Fibroblast of lung (primary cell): ENCODE data around the gene RCCD1. TPM values are rescaled to one million over a fixed set of nuclear protein-coding genes. Genes with fewer than 3 reads are reported as not detected.

Experiments
- DNase-seq, 2 donors: peaks; one replicate each; pipeline versions ENCODE4 v3.0.0 to v3.0.0-alpha.2; 2010; ENCODE audit warnings: low read depth in 2 of 2
- H2AFZ ChIP-seq: 2 replicates; pipeline ENCODE4 v1.5.1; 2012; ENCODE audit warnings: low read length, control low read depth, inconsistent platforms
- H3K27ac ChIP-seq: 2 replicates; pipeline ENCODE4 v1.5.1; 2011; ENCODE audit warnings: low read length, control low read depth; ENCODE audit not compliant: insufficient read depth
- H3K27me3 ChIP-seq: 2 replicates; pipeline ENCODE4 v1.5.1; 2011; ENCODE audit warnings: mild to moderate bottlenecking, low read length; ENCODE audit not compliant: control insufficient read depth, insufficient read depth
- H3K36me3 ChIP-seq: 2 replicates; pipeline ENCODE4 v1.5.1; 2011; ENCODE audit warnings: low read length; ENCODE audit not compliant: control insufficient read depth, insufficient read depth
- H3K4me1 ChIP-seq: 2 replicates; pipeline ENCODE4 v1.5.1; 2011; ENCODE audit warnings: low read length; ENCODE audit not compliant: control insufficient read depth, insufficient read depth; ENCODE audit errors: extremely low read depth
- H3K4me2 ChIP-seq: 2 replicates; pipeline ENCODE4 v1.5.1; 2011; ENCODE audit warnings: low read length, control low read depth; ENCODE audit not compliant: insufficient read depth; ENCODE audit errors: extremely low read depth
- H3K4me3 ChIP-seq, 4 experiments: fragments of 200-600 bp in 1 of 4; sonication (generic) in 1 of 4; replicated peaks in 1 of 4; 2 replicates each; pipeline ENCODE4 v1.5.1; 2011 to 2016; ENCODE audit warnings: low read length in 4 of 4, low read depth in 3 of 4, mild to moderate bottlenecking in 3 of 4, control low read depth in 2 of 4, inconsistent platforms in 1 of 4, mixed read lengths in 1 of 4; ENCODE audit not compliant: insufficient read depth in 1 of 4; ENCODE audit errors: control extremely low read depth in 1 of 4
- H3K79me2 ChIP-seq: 2 replicates; pipeline ENCODE4 v1.5.1; 2012; ENCODE audit warnings: mild to moderate bottlenecking, low read length, inconsistent platforms; ENCODE audit not compliant: control insufficient read depth, insufficient read depth
- H3K9ac ChIP-seq: 2 replicates; pipeline ENCODE4 v1.5.1; 2011; ENCODE audit warnings: mild to moderate bottlenecking, low read length, control low read depth; ENCODE audit not compliant: insufficient read depth
- H3K9me3 ChIP-seq: 2 replicates; pipeline ENCODE4 v1.5.1; 2012; ENCODE audit warnings: low read depth, low read length; ENCODE audit not compliant: control insufficient read depth, insufficient read depth
- H4K20me1 ChIP-seq: 2 replicates; pipeline ENCODE4 v1.5.1; 2011; ENCODE audit warnings: low read length; ENCODE audit not compliant: control insufficient read depth, insufficient read depth; ENCODE audit errors: extremely low read depth
- CTCF ChIP-seq, 2 donors: IDR thresholded peaks in 1 of 2; conservative IDR thresholded peaks in 1 of 2; 1 replicate in 1 of 2; 2 replicates in 1 of 2; pipeline ENCODE4 v1.5.1; 2011 to 2012; ENCODE audit warnings: low read length in 2 of 2, control low read depth in 1 of 2, inconsistent platforms in 1 of 2, low read depth in 1 of 2, mild to moderate bottlenecking in 1 of 2
- EZH2 ChIP-seq: IDR thresholded peaks from 2 replicates; pipeline ENCODE4 v1.5.1; 2012; ENCODE audit warnings: low read length, control low read depth, mild to moderate bottlenecking; ENCODE audit errors: missing control alignments
- polyA plus RNA-seq, 2 donors: library from polyadenylated mRNA; depleted of rRNA in 1 of 2; stranded (reverse) in 1 of 2; unstranded in 1 of 2; fragments of >200 nt; gene quantifications; 2 replicates each; pipeline ENCODE4 v1.2.1, GENCODE V29; 2011 to 2012; ENCODE audit warnings: missing spikeins in 1 of 2
- total RNA-seq: library from RNA; depleted of rRNA; stranded (reverse); fragments of >200 nt; gene quantifications from 2 replicates; pipeline ENCODE4 v1.2.1, GENCODE V29; 2014

Gene RCCD1
- total and polyA plus RNA-seq, 2 donors (not counting 1 experiment from before 2014, with no cell fraction given) = 5.9 to 14.2 TPM

GRCh38 chr15:90981681-90982080, 27.0 kb downstream of the RCCD1 start:
- Histone ChIP-seq H3K9ac (no peak overlapping the region), H3K9me3 (no peaks in the 10 kb centered on the region), H3K4me2 (no peak overlapping the region), H4K20me1 (no peaks in the 10 kb centered on the region), H3K36me3 (peaks cover 13% of the 10 kb centered on the region), H3K4me1 (no peaks in the 10 kb centered on the region), H3K79me2 (peaks cover 40% of the 10 kb centered on the region), H2AFZ (peak overlapping the region; percentile 17), H3K27me3 (no peaks in the 10 kb centered on the region), H3K4me3 (no peak overlapping the region), H3K27ac (peak overlapping the region; percentile 30)
- no peak for TF ChIP-seq CTCF (conservative IDR thresholded peaks at IDR 0.05 in 1 of 2, IDR thresholded peaks at IDR 0.05 in 1 of 2; ENCODE audit: low read depth in 1 of 2, low read length in 2 of 2)
- no peak for DNase-seq

GRCh38 chr15:90982135-90982534, 27.5 kb downstream of the RCCD1 start:
- Histone ChIP-seq H2AFZ (peak overlapping the region; percentile 17), H3K27me3 (no peaks in the 10 kb centered on the region), H3K4me1 (no peaks in the 10 kb centered on the region), H3K79me2 (peaks cover 44% of the 10 kb centered on the region), H3K9ac (no peak overlapping the region), H3K9me3 (no peaks in the 10 kb centered on the region), H3K4me3 (no peak overlapping the region), H3K36me3 (peaks cover 13% of the 10 kb centered on the region), H3K4me2 (no peak overlapping the region), H3K27ac (peak overlapping the region; percentile 30), H4K20me1 (no peaks in the 10 kb centered on the region)
- DNase-seq = peak; percentile 20 to 67
- TF ChIP-seq CTCF (conservative IDR thresholded peaks at IDR 0.05 in 1 of 2, IDR thresholded peaks at IDR 0.05 in 1 of 2; ENCODE audit: low read depth in 1 of 2, low read length in 2 of 2) (no peak), EZH2 (no peak)

DNA sequence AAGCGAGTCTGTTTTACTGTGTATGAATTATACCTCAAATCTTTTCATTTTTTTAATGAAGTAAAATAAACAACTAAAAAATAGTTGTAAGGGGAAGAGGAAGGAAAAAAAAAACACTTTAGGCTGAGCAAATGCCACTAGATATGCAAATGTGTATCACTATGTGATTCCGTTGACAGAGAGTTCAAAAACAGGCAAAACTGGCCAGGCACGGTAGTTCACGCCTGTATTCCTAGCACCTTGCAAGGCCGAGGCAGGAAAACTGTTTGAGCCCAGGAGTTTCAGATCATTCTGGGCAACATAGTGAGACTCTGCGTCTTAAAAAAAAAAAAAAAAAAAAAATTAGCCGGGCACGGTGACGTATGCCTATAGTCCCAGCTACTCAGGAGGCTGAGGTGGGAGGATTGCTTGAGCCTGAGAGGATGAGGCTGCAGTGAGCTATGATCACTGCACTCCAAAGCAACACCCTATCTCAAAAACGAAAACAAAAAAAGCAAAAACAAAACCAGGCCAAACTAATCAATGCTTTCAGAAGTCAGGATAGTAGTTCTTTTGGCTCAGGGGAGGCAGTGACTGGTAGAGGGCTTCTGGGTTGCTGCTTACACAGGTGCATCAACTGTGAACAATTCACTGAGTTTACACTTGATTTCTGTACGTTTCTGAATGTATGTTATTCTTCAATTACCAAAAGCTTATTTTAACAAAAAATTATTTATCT, 32.3 kb downstream of the RCCD1 start:
- Histone ChIP-seq H3K27ac (no peak overlapping the region), H3K4me1 (no peaks in the 10 kb centered on the region), H3K4me2 (no peak overlapping the region), H2AFZ (no peak overlapping the region), H3K4me3 (no peak overlapping the region), H3K79me2 (peaks cover 90% of the 10 kb centered on the region), H4K20me1 (no peaks in the 10 kb centered on the region), H3K36me3 (peaks cover 5% of the 10 kb centered on the region), H3K9ac (no peak overlapping the region), H3K9me3 (no peaks in the 10 kb centered on the region), H3K27me3 (no peaks in the 10 kb centered on the region)
- DNase-seq = no peak
- TF ChIP-seq CTCF (conservative IDR thresholded peaks at IDR 0.05 in 1 of 2, IDR thresholded peaks at IDR 0.05 in 1 of 2; ENCODE audit: low read depth in 1 of 2, low read length in 2 of 2) = no peak
- no peak for TF ChIP-seq EZH2
